IMR-90 (cell line): Measurements from ENCODE around the gene RXFP2. TPM values are rescaled to one million over a fixed set of nuclear protein-coding genes. Genes with fewer than 3 reads are reported as not detected.
A peak's percentile ranks its signal among the peaks of the same experiment; 100 is the strongest.

Experiments
- ATAC-seq: fragments of 200-7000 bp; cut with Tn5 transposase; 2 replicates; pipeline ENCODE4 v1.9.1; 2020; ENCODE audit warnings: low read depth, mild to moderate bottlenecking, moderate library complexity
- BruUV-seq: library from RNA; stranded (reverse); fragments of 400-500 nt; replicated peaks from 2 replicates; lab custom pipeline; 2021; lab: Mats Ljungman, UMichigan
- CTCF ChIA-PET: fragments of 300-600 bp; formaldehyde crosslinking; extraction: SDS; loops from one replicate; lab custom pipeline; 2021; ENCODE audit warnings: antibody characterized with exemption; lab: Yijun Ruan, JAX
- POLR2A ChIA-PET: fragments of 300-600 bp; sonication (Branson Sonifier 250); formaldehyde crosslinking; loops from one replicate; lab custom pipeline; 2022; ENCODE audit warnings: antibody characterized with exemption; ENCODE audit not compliant: unreplicated experiment; lab: Charles Lee
- DNase-seq: peaks from one replicate; pipeline ENCODE4 v3.0.0; 2013
- H2AFZ ChIP-seq: replicated peaks from 2 replicates; pipeline ENCODE3; 2013; ENCODE audit warnings: low read length, mild to moderate bottlenecking; ENCODE audit not compliant: poor library complexity
- H2AK5ac ChIP-seq: 2 replicates; pipeline ENCODE4 v1.6.1; 2013; ENCODE audit warnings: low read depth, low read length, inconsistent platforms
- H2AK9ac ChIP-seq: replicated peaks from 2 replicates; pipeline ENCODE3; 2013; ENCODE audit warnings: mild to moderate bottlenecking, low read depth, low read length, moderate library complexity; ENCODE audit not compliant: poor library complexity
- H2BK120ac ChIP-seq: 2 replicates; pipeline ENCODE4 v1.6.1; 2013; ENCODE audit warnings: low read depth, low read length, inconsistent platforms
- H2BK15ac ChIP-seq: 3 replicates; pipeline ENCODE4 v1.6.1; 2013; ENCODE audit warnings: low read depth, low read length, inconsistent platforms
- H2BK20ac ChIP-seq: 2 replicates; pipeline ENCODE4 v1.6.1; 2013; ENCODE audit warnings: low read depth, mild to moderate bottlenecking, inconsistent platforms, low read length, moderate library complexity
- H2BK5ac ChIP-seq: 2 replicates; pipeline ENCODE4 v1.6.1; 2013; ENCODE audit warnings: mild to moderate bottlenecking, low read depth, low read length, inconsistent platforms; ENCODE audit not compliant: poor library complexity, severe bottlenecking
- H3K14ac ChIP-seq: replicated peaks from 2 replicates; pipeline ENCODE4 v1.6.1; 2013; ENCODE audit warnings: low read depth, low read length, inconsistent platforms
- H3K18ac ChIP-seq: 2 replicates; pipeline ENCODE4 v1.6.1; 2013; ENCODE audit warnings: low read depth, low read length, control low read depth
- H3K23ac ChIP-seq: 2 replicates; pipeline ENCODE4 v1.6.1; 2013; ENCODE audit warnings: low read depth, low read length, inconsistent platforms
- H3K27ac ChIP-seq: 2 replicates; pipeline ENCODE4 v1.5.1; 2013; ENCODE audit warnings: mild to moderate bottlenecking, control low read depth, low read length; ENCODE audit not compliant: insufficient read depth
- H3K27me3 ChIP-seq: 2 replicates; pipeline ENCODE4 v1.6.1; 2013; ENCODE audit warnings: low read length; ENCODE audit not compliant: control insufficient read depth, insufficient read depth
- H3K36me3 ChIP-seq: 2 replicates; pipeline ENCODE4 v1.6.1; 2013; ENCODE audit warnings: low read length, mixed read lengths; ENCODE audit not compliant: control insufficient read depth, insufficient read depth
- H3K4ac ChIP-seq: 2 replicates; pipeline ENCODE4 v1.6.1; 2013; ENCODE audit warnings: low read depth, low read length, inconsistent platforms
- H3K4me1 ChIP-seq: 2 replicates; pipeline ENCODE4 v1.6.1; 2013; ENCODE audit warnings: low read length, mixed read lengths; ENCODE audit not compliant: control insufficient read depth, insufficient read depth
- H3K4me2 ChIP-seq: 2 replicates; pipeline ENCODE4 v1.6.1; 2013; ENCODE audit warnings: low read depth, mild to moderate bottlenecking, control low read depth, low read length, moderate library complexity
- H3K4me3 ChIP-seq: 2 replicates; pipeline ENCODE4 v1.5.1; 2013; ENCODE audit warnings: low read depth, mild to moderate bottlenecking, control low read depth, low read length, moderate library complexity; ENCODE audit not compliant: insufficient read depth
- H3K56ac ChIP-seq: 2 replicates; pipeline ENCODE4 v1.6.1; 2013; ENCODE audit warnings: low read length, inconsistent platforms; ENCODE audit not compliant: insufficient read depth; ENCODE audit errors: extremely low read depth
- H3K79me1 ChIP-seq, 2 experiments: 2 replicates each; pipeline ENCODE4 v1.6.1; 2013; ENCODE audit warnings: low read length in 2 of 2, inconsistent platforms in 1 of 2, low read depth in 1 of 2
- H3K9ac ChIP-seq: 2 replicates; pipeline ENCODE4 v1.6.1; 2013; ENCODE audit warnings: low read depth, low read length, control low read depth
- H3K9me1 ChIP-seq: 2 replicates; pipeline ENCODE4 v1.6.1; 2013; ENCODE audit warnings: low read length, inconsistent platforms; ENCODE audit not compliant: insufficient read depth
- H3K9me3 ChIP-seq: 2 replicates; pipeline ENCODE4 v1.6.1; 2013; ENCODE audit warnings: low read length; ENCODE audit not compliant: control insufficient read depth, insufficient read depth
- H4K20me1 ChIP-seq: 2 replicates; pipeline ENCODE4 v1.6.1; 2013; ENCODE audit warnings: low read length, inconsistent platforms; ENCODE audit not compliant: insufficient read depth
- H4K5ac ChIP-seq: 2 replicates; pipeline ENCODE4 v1.6.1; 2013; ENCODE audit warnings: mild to moderate bottlenecking, low read depth, low read length, control low read depth
- H4K8ac ChIP-seq, 2 experiments: 2 replicates each; pipeline ENCODE4 v1.6.1; 2013; ENCODE audit warnings: low read depth in 2 of 2, low read length in 2 of 2, control low read depth in 1 of 2, inconsistent platforms in 1 of 2
- H4K91ac ChIP-seq: 2 replicates; pipeline ENCODE4 v1.6.1; 2013; ENCODE audit warnings: low read depth, low read length, inconsistent platforms; ENCODE audit not compliant: insufficient read depth
- CTCF ChIP-seq: conservative IDR thresholded peaks from 2 replicates; pipeline ENCODE4 v1.5.1; 2012; ENCODE audit warnings: mild to moderate bottlenecking, low read depth, low read length, improper control_type of control experiment
- MAZ ChIP-seq: IDR thresholded peaks from 2 replicates; pipeline ENCODE4 v1.6.1; 2012; ENCODE audit warnings: low read depth, mild to moderate bottlenecking, low read length, improper control_type of control experiment, moderate library complexity, borderline replicate concordance
- RCOR1 ChIP-seq: IDR thresholded peaks from 2 replicates; pipeline ENCODE4 v1.6.1; 2012; ENCODE audit warnings: mild to moderate bottlenecking, low read length, improper control_type of control experiment; ENCODE audit not compliant: insufficient replicate concordance
- WGBS, 2 experiments: methylation state at CpG; one replicate each; pipeline versions ENCODE4 v1.1.5 to v1.1.7; 2013; ENCODE audit warnings: missing lambda C conversion rate in 2 of 2; ENCODE audit not compliant: insufficient read length in 1 of 2; ENCODE audit errors: extremely low coverage in 2 of 2; 5-methylcytosine and 5-hydroxymethylcytosine counted together
- dilution Hi-C: fragments of 300-500 bp; cut with HindIII; formaldehyde crosslinking; loops from one replicate; pipeline ENCODE4 v1.14.3; 2018; ENCODE audit warnings: low sequenced_read_pairs; ENCODE audit not compliant: unreplicated experiment
- in situ Hi-C: fragments of 300-500 bp; cut with MboI; formaldehyde crosslinking; loops from 3 replicates; pipeline ENCODE4 v1.14.3; 2019; ENCODE audit warnings: low sequenced_read_pairs, inconsistent platforms, mixed read lengths
- intact Hi-C: fragments of 100-400 bp; cut with micrococcal nuclease; formaldehyde crosslinking; loops from 2 replicates; pipeline ENCODE4 v1.10.0; 2022
- polyA plus RNA-seq, 3 experiments: library from polyadenylated mRNA; depleted of rRNA; stranded (reverse); fragments of >200 nt; gene quantifications; 2 replicates each; pipeline ENCODE4 v1.2.3, GENCODE V29; 2012; ENCODE audit warnings: low replicate concordance in 1 of 3
- total RNA-seq: library from RNA; depleted of rRNA; stranded (reverse); fragments of >200 nt; gene quantifications from 2 replicates; pipeline ENCODE4 v1.2.3, GENCODE V29; 2012

RXFP2 gene
- total and polyA plus RNA-seq, 2 of the 4 experiments (the other 2 are of a cell fraction): not detected

GRCh38 chr13:31846182-31846938 is 107.0 kb downstream of the RXFP2 start:
- no TSS peak for BruUV-seq
- POLR2A ChIA-PET: no interaction called here
- in situ Hi-C loops: no loop called here
- Histone ChIP-seq H3K4me3 (peak overlapping the region; percentile 78), H3K4me1 (no peaks in the 10 kb centered on the region), H3K27ac (no peak overlapping the region), H2AK5ac (no peak overlapping the region), H2BK120ac (no peak overlapping the region), H3K9ac (no peak overlapping the region), H3K23ac (no peak overlapping the region), H3K4me2 (peak overlapping the region; percentile 91), H3K9me3 (no peaks in the 10 kb centered on the region), H3K4ac (no peak overlapping the region), H4K91ac (no peak overlapping the region), H3K9me1 (no peaks in the 10 kb centered on the region), H2BK15ac (no peak overlapping the region), H2BK5ac (no peak overlapping the region), H3K79me1 (no peaks in the 10 kb centered on the region), H4K8ac (no peak overlapping the region), H3K56ac (no peak overlapping the region), H4K20me1 (no peaks in the 10 kb centered on the region), H2AK9ac (no peak overlapping the region), H4K5ac (no peak overlapping the region), H3K18ac (no peak overlapping the region), H3K36me3 (no peaks in the 10 kb centered on the region), H3K14ac (no peak overlapping the region), H2AFZ (peak overlapping the region; percentile 93), H3K27me3 (peaks cover 37% of the 10 kb centered on the region), H2BK20ac (no peak overlapping the region)
- DNase-seq (peak; percentile 71), ATAC-seq (peak; percentile 100)
- 1% methylated on average over 33 of the region's 74 CpGs; no CpG with 5 or more reads in 1 of the 2 experiments for WGBS, 2 experiments
- dilution Hi-C loops: no loop called here
- CTCF ChIA-PET: interaction anchor here (0.7 kb wide), 1 partner anchor 49 kb away, joined by 3 read pairs; no protein-coding TSS in a partner anchor
- intact Hi-C loops: no loop called here
- TF ChIP-seq CTCF: 0 out of 2 replicates have a peak, but pooled peaks have one; percentile 3
- no peak for TF ChIP-seq RCOR1
- peak; percentile 62; the same call in 1 of the 2 replicates for TF ChIP-seq MAZ
